Osteoblast (primary cell): ENCODE results near the gene PYCARD. TPM values are rescaled to one million over a fixed set of nuclear protein-coding genes. Genes with fewer than 3 reads are reported as not detected.
"Not testable (repeated sequence)": the region's sequence is repeated elsewhere in the genome, so short reads cannot be mapped to it uniquely, and the experiment has no call there.

Experiments
- DNase-seq: peaks from one replicate; pipeline ENCODE4 v3.0.0; 2011; ENCODE audit warnings: low spot score, mixed read lengths; ENCODE audit not compliant: insufficient read length; ENCODE audit errors: missing footprints
- H2AFZ ChIP-seq: 2 replicates; pipeline ENCODE4 v1.6.0; 2011; ENCODE audit warnings: mild to moderate bottlenecking, low read length
- H3K27ac ChIP-seq: 2 replicates; pipeline ENCODE4 v1.5.1; 2011; ENCODE audit warnings: mild to moderate bottlenecking, low read depth, low read length, moderate library complexity
- H3K27me3 ChIP-seq: 2 replicates; pipeline ENCODE4 v1.6.0; 2012; ENCODE audit warnings: mild to moderate bottlenecking, control low read depth, inconsistent platforms, low read length, moderate library complexity; ENCODE audit not compliant: insufficient read depth
- H3K36me3 ChIP-seq: 2 replicates; pipeline ENCODE4 v1.5.1; 2011; ENCODE audit warnings: mild to moderate bottlenecking, low read length, control low read depth, moderate library complexity; ENCODE audit not compliant: insufficient read depth
- H3K4me1 ChIP-seq: 2 replicates; pipeline ENCODE4 v1.5.1; 2011; ENCODE audit warnings: mild to moderate bottlenecking, low read length, control low read depth, moderate library complexity; ENCODE audit not compliant: insufficient read depth
- H3K4me2 ChIP-seq: 2 replicates; pipeline ENCODE4 v1.6.0; 2011; ENCODE audit warnings: mild to moderate bottlenecking, low read length; ENCODE audit not compliant: insufficient read depth
- H3K4me3 ChIP-seq: fragments of 200-600 bp; sonication (generic); 3 replicates; pipeline ENCODE4 v1.5.1; 2012; ENCODE audit warnings: mild to moderate bottlenecking, low read length, inconsistent platforms; ENCODE audit not compliant: insufficient read depth
- H3K79me2 ChIP-seq: 2 replicates; pipeline ENCODE4 v1.6.0; 2012; ENCODE audit warnings: mild to moderate bottlenecking, low read length, control low read depth, inconsistent platforms; ENCODE audit not compliant: insufficient read depth
- H3K9me3 ChIP-seq: 2 replicates; pipeline ENCODE4 v1.5.1; 2011; ENCODE audit warnings: low read depth, low read length, control low read depth
- H4K20me1 ChIP-seq: 2 replicates; pipeline ENCODE4 v1.6.0; 2012; ENCODE audit warnings: mild to moderate bottlenecking, low read length, control low read depth; ENCODE audit not compliant: insufficient read depth
- total RNA-seq: library from RNA; depleted of rRNA; stranded (reverse); fragments of >200 nt; gene quantifications from 2 replicates; pipeline ENCODE4 v1.2.3, GENCODE V29; 2012
- TF ChIP-seq, protein P1 (sequence below): IDR thresholded peaks from 2 replicates; pipeline ENCODE4 v1.5.1; 2011; ENCODE audit warnings: mild to moderate bottlenecking, low read depth, low read length, moderate library complexity; ENCODE audit errors: extremely low read depth

The PYCARD gene
- total RNA-seq, 1 donor: 61.5 TPM

DNA sequence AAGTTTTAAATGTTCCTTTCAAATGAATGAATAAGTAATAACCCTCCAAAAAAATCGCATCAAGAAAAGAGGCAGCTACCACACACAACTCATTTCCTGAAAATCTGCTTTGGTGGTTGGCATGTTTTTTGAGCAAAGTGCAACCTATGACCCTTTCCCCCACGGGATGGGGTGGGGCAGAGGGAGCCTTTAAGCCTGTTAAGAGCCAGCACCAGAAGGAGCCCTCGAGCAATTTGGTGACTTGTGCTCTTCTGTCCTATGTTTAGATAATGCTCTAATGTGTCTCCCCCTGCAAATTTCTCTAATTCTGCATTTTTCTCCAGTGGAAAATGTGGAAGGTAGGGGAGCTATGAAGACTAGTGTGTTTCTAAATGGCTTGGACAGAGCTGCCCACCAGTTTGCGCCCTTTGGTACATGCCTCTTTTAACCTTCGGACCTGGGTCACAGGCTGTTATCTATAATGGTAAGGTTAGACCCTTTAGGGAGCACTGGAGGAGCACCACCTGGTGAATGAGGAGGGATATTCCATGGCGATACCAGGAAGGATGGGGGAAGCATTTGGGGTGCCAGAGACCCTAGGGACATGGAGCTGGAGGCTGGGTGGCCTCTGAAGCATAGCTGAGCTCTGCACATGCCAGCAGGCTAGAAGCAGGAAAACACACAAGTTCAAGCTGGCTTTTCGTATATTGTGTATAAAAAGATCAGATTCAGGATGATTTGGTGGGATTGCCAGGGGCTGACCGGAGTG lies 1.6 kb downstream of the PYCARD start:
- Histone ChIP-seq H3K4me1 (peaks cover 11% of the 10 kb centered on the region), H3K27ac (no peak overlapping the region), H4K20me1 (peaks cover 15% of the 10 kb centered on the region), H3K27me3 (no peaks in the 10 kb centered on the region), H3K36me3 (peaks cover 27% of the 10 kb centered on the region), H3K79me2 (no peaks in the 10 kb centered on the region), H3K9me3 (no peaks in the 10 kb centered on the region), H2AFZ (no peak overlapping the region), H3K4me3 (no peak overlapping the region), H3K4me2 (peak overlapping the region; percentile 79)
- TF ChIP-seq, protein P1, sequence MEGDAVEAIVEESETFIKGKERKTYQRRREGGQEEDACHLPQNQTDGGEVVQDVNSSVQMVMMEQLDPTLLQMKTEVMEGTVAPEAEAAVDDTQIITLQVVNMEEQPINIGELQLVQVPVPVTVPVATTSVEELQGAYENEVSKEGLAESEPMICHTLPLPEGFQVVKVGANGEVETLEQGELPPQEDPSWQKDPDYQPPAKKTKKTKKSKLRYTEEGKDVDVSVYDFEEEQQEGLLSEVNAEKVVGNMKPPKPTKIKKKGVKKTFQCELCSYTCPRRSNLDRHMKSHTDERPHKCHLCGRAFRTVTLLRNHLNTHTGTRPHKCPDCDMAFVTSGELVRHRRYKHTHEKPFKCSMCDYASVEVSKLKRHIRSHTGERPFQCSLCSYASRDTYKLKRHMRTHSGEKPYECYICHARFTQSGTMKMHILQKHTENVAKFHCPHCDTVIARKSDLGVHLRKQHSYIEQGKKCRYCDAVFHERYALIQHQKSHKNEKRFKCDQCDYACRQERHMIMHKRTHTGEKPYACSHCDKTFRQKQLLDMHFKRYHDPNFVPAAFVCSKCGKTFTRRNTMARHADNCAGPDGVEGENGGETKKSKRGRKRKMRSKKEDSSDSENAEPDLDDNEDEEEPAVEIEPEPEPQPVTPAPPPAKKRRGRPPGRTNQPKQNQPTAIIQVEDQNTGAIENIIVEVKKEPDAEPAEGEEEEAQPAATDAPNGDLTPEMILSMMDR: no peak
- DNase-seq: peak; percentile 83

DNA sequence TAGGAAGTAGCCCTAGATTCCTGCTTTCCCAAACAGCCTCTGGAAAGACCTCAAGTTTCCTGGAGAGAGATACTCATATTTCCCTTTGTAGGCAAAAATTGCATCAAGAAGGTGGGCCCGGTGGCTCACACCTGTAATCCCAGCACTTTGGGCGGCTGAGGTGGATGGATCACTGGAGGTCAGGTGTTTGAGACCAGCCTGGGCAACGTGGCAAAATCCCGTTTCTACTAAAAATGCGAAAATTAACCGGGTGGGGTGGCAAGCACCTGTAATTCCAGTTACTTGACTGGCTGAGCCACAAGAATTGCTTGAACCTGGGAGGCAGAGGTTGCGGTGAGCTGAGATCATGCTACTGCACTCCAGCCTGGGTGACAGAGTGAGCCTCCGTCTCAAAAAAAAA lies 2.4 kb downstream of the PYCARD start:
- peaks cover 16% of the 10 kb centered on the region for H4K20me1 ChIP-seq
- not testable (repeated sequence) for DNase-seq

DNA sequence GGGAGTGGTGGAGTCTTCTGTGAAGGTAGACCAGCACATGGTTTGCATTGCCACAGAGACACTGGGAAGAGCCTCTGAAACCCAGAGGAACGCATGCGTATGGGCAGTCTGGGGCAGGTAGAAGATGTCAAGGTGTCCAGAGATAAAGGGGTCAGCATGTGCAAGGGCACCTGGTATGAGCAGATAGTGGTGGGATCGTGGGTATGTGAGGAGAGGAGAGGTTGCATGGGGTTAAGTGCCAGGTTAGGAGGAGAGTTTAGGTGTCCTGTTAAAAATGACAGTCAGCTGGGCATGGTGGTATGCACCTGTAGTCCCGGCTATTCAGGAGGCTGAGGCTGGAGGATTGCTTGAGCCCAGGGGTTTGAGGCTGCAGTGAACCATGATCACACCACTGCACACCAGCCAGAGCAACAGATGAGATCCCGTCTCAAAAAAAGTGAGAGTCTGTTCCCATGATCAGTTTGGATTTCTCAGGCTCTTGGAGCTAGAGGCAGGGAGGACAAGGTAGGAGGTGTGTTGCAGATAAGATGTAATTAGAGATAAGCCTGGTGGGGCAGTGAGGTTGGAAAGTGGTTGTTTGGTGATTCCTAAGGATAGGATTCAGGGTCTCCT lies 3.0 kb downstream of the PYCARD start:
- Histone ChIP-seq H3K79me2 (no peaks in the 10 kb centered on the region), H3K27ac (no peak overlapping the region), H3K4me1 (peaks cover 11% of the 10 kb centered on the region), H3K9me3 (no peaks in the 10 kb centered on the region), H3K4me2 (no peak overlapping the region), H3K27me3 (no peaks in the 10 kb centered on the region), H2AFZ (no peak overlapping the region), H3K4me3 (no peak overlapping the region), H3K36me3 (peaks cover 41% of the 10 kb centered on the region), H4K20me1 (peaks cover 21% of the 10 kb centered on the region)
- TF ChIP-seq, protein P1: no peak
- no peak for DNase-seq

More for the DNA sequence above, 2.4 kb downstream of the PYCARD start:
- H3K79me2 ChIP-seq, H3K4me2 ChIP-seq, H3K9me3 ChIP-seq, H2AFZ ChIP-seq, H3K27ac ChIP-seq, H3K4me3 ChIP-seq, H3K27me3 ChIP-seq: not testable (repeated sequence)
- H3K36me3 ChIP-seq: peaks cover 36% of the 10 kb centered on the region
- peaks cover 11% of the 10 kb centered on the region for H3K4me1 ChIP-seq

DNA sequence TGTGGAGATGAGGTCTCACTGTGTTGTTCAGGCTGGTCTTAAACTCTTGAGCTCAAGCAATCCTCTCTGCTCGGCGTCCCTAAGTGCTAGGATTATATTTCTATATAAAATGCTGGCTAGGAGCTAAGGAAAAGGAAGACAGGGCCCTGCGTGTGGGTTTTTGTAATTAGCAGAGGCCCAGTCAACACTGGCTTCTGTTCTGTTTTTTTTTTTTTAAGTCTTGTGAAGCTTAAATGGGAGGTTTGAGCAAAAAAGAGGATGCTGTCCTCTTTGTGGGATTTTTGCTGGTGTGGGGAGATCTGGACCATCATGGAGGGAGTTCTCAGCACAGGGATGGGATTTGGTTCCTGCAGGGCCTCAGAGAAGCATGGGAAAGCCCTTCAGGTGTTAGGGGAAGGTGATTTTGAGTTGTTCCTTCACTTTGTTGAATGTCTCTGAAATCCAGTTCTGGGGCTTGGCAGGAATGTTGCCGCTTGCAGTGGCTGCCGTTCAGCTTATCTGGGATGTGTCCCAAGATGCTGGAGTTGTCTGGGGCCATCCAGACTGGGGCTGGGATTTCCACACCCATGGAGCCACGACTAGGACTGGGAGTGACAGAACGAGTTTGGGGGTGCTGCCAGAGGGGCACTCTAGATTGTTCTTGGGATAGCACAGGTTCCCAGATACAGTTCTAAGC lies 4.2 kb downstream of the PYCARD start:
- Histone ChIP-seq H3K36me3 (peaks cover 53% of the 10 kb centered on the region), H2AFZ (no peak overlapping the region), H3K27me3 (no peaks in the 10 kb centered on the region), H3K9me3 (no peaks in the 10 kb centered on the region), H3K4me2 (no peak overlapping the region), H3K79me2 (peaks cover 1% of the 10 kb centered on the region), H3K4me1 (peaks cover 11% of the 10 kb centered on the region), H4K20me1 (peaks cover 27% of the 10 kb centered on the region), H3K4me3 (no peak overlapping the region), H3K27ac (no peak overlapping the region)
- peak; percentile 63 for DNase-seq
- TF ChIP-seq, protein P1: no peak
